NCI-H2171 treated with DMSO at 0.1 percent for 48 hours (cell line): ENCODE results near the gene SH3PXD2B.
"Not testable (repeated sequence)": the region's sequence is repeated elsewhere in the genome, so short reads cannot be mapped to it uniquely, and the experiment has no call there.

Experiments used
- DNase-seq: peaks from one replicate; lab custom pipeline; 2025; lab: John Stamatoyannopoulos, UW

SH3PXD2B gene

GRCh38 chr5:172485511-172486202 lies 31.3 kb upstream of the SH3PXD2B start:
- no peak for DNase-seq

GRCh38 chr5:172484664-172485063 lies 30.3 kb upstream of the SH3PXD2B start:
- no peak for DNase-seq

GRCh38 chr5:172482156-172483020 lies 28.1 kb upstream of the SH3PXD2B start:
- DNase-seq = no peak

GRCh38 chr5:172481011-172481800 lies 26.9 kb upstream of the SH3PXD2B start:
- DNase-seq = no peak

- DNase-seq = no peak
Observed at GRCh38 chr5:172479784-172480115, 25.4 kb upstream of the SH3PXD2B start.

- peak; percentile 66 for DNase-seq
Observed at GRCh38 chr5:172479034-172479783, 24.9 kb upstream of the SH3PXD2B start.

- DNase-seq = not testable (repeated sequence)
Observed at GRCh38 chr5:172478695-172479033, 24.3 kb upstream of the SH3PXD2B start.

- DNase-seq = no peak
Observed at GRCh38 chr5:172478256-172478655, 23.9 kb upstream of the SH3PXD2B start.

GRCh38 chr5:172477466-172477865 lies 23.1 kb upstream of the SH3PXD2B start:
- no peak for DNase-seq

GRCh38 chr5:172474293-172474692 lies 20.0 kb upstream of the SH3PXD2B start:
- DNase-seq = no peak

GRCh38 chr5:172473427-172473826 lies 19.1 kb upstream of the SH3PXD2B start:
- no peak for DNase-seq

- DNase-seq = no peak
Observed at GRCh38 chr5:172469697-172470096, 15.4 kb upstream of the SH3PXD2B start.

GRCh38 chr5:172466062-172466461 lies 11.7 kb upstream of the SH3PXD2B start:
- DNase-seq = no peak

- DNase-seq = no peak
Observed at GRCh38 chr5:172463031-172463430, 8.7 kb upstream of the SH3PXD2B start.

- no peak for DNase-seq
Observed at GRCh38 chr5:172459783-172460165, 5.4 kb upstream of the SH3PXD2B start.

GRCh38 chr5:172458976-172459782 lies 4.9 kb upstream of the SH3PXD2B start:
- peak; percentile 69 for DNase-seq

- no peak for DNase-seq
Observed at GRCh38 chr5:172456076-172456722, 1.9 kb upstream of the SH3PXD2B start.

- DNase-seq = no peak
Observed at GRCh38 chr5:172455511-172456061, 1.3 kb upstream of the SH3PXD2B start.

- no peak for DNase-seq
Observed at GRCh38 chr5:172455087-172455381, 709 bp upstream of the SH3PXD2B start.

GRCh38 chr5:172453986-172454357 lies 353 bp downstream of the SH3PXD2B start:
- no peak for DNase-seq
